ENCODE data around the gene ZNF366. TPM values are rescaled to one million over a fixed set of nuclear protein-coding genes. Genes with fewer than 3 reads are reported as not detected.

Gene ZNF366
- total and polyA plus RNA-seq, 3 donors from 2014 or later = 0.96 to 2.2 (median 1.4) TPM

DNA sequence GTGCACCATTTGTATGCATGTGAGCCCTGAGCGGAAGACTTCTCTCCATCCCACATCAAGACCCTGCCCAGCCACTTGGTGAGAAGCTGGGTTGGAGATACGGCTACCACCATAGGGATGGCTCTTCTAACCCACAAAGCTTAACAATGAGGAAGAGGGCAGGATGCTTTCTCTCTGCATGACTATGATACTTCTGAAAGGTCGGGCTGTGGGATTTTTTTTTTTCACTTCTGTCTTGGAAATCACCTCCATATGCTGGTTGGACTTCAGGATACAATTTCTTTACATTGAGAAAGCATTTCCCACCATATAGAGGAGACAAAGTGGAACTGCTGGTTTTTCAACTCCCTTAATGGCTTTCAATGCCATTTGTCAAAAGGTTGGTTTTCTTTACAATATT, 30.5 kb downstream of the ZNF366 start:
- 86 to 95% methylated on average over 3 of the region's 3 CpGs for WGBS, 2 donors

DNA sequence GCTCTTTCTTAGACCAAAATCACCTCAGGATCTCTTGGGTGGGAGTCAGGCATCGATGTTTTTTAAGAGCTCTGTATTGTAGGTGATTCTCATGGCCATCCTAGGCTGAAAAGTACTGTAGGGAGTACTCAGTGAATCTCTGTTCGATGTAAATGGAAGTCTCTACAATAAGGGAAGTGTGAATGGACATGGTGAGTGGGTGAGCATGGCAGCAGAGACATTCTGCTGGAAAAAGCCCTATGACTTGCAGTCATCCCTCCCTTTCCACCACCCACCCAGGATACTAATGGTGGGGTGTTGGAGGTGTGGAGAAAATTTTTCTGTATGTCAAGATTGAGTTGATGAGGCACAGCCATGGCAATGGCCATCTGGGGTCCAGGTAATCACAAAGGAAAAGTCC, 30.9 kb downstream of the ZNF366 start:
- intact Hi-C loops (cut with DNase I; ENCODE audit: low total_unique reads) = no loop called here
- H3K4me1 ChIP-seq = no peaks in the 10 kb centered on the region
- WGBS, 2 donors = 88 to 96% methylated on average over 2 of the region's 2 CpGs
- no peak for TF ChIP-seq POLR2A (IDR thresholded peaks at IDR 0.05)
- TF ChIP-seq, protein P1, sequence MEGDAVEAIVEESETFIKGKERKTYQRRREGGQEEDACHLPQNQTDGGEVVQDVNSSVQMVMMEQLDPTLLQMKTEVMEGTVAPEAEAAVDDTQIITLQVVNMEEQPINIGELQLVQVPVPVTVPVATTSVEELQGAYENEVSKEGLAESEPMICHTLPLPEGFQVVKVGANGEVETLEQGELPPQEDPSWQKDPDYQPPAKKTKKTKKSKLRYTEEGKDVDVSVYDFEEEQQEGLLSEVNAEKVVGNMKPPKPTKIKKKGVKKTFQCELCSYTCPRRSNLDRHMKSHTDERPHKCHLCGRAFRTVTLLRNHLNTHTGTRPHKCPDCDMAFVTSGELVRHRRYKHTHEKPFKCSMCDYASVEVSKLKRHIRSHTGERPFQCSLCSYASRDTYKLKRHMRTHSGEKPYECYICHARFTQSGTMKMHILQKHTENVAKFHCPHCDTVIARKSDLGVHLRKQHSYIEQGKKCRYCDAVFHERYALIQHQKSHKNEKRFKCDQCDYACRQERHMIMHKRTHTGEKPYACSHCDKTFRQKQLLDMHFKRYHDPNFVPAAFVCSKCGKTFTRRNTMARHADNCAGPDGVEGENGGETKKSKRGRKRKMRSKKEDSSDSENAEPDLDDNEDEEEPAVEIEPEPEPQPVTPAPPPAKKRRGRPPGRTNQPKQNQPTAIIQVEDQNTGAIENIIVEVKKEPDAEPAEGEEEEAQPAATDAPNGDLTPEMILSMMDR (IDR thresholded peaks at IDR 0.05) = no peak
- no peak overlapping the region for H3K4me3 ChIP-seq
- H3K27ac ChIP-seq = no peak overlapping the region
- H3K27me3 ChIP-seq = no peaks in the 10 kb centered on the region
- H3K9me3 ChIP-seq = no peaks in the 10 kb centered on the region
- no peaks in the 10 kb centered on the region for H3K36me3 ChIP-seq (ENCODE audit: low read depth, missing control alignments)
- no peak for DNase-seq

More for the DNA sequence above, 30.5 kb downstream of the ZNF366 start:
- H3K4me3 ChIP-seq = no peak overlapping the region
- H3K9me3 ChIP-seq = no peaks in the 10 kb centered on the region
- intact Hi-C loops (cut with DNase I; ENCODE audit: low total_unique reads) = no loop called here
- no peaks in the 10 kb centered on the region for H3K27me3 ChIP-seq
- no peak for DNase-seq
- no peaks in the 10 kb centered on the region for H3K36me3 ChIP-seq (ENCODE audit: low read depth, missing control alignments)
- no peak overlapping the region for H3K27ac ChIP-seq
- TF ChIP-seq POLR2A (IDR thresholded peaks at IDR 0.05) = no peak
- TF ChIP-seq, protein P1 (IDR thresholded peaks at IDR 0.05) = no peak
- no peaks in the 10 kb centered on the region for H3K4me1 ChIP-seq

DNA sequence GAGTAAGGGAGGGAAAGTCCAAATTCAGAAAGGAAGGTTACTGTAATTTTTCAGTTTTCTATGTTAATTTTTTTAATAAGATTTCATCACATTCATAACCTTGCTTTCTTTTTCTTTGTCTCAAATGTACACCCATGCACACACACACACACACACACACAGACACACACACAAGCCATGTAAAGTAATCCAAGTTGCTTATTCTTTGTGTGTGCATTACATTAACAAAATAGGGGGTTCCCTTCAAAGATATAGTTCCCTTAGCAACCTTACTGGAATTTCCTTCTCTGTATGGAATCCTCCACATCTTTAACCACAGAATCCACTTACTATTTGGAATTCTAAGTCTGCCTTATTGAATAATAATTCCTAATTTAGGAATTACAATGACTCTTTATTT, 32.7 kb downstream of the ZNF366 start:
- Histone ChIP-seq H3K4me3 (no peak overlapping the region), H3K36me3 (ENCODE audit: low read depth, missing control alignments) (no peaks in the 10 kb centered on the region), H3K4me1 (no peaks in the 10 kb centered on the region), H3K27me3 (no peaks in the 10 kb centered on the region), H3K27ac (no peak overlapping the region), H3K9me3 (no peaks in the 10 kb centered on the region)
- intact Hi-C loops (cut with DNase I; ENCODE audit: low total_unique reads) = no loop called here
- TF ChIP-seq, protein P1 (IDR thresholded peaks at IDR 0.05) = no peak
- DNase-seq = no peak

GRCh38 chr5:72474046-72474500, 33.1 kb downstream of the ZNF366 start:
- intact Hi-C loops (cut with DNase I; ENCODE audit: low total_unique reads) = no loop called here
- H3K4me3 ChIP-seq = no peak overlapping the region
- H3K27me3 ChIP-seq = no peaks in the 10 kb centered on the region
- no peak for DNase-seq
- TF ChIP-seq, protein P1 (IDR thresholded peaks at IDR 0.05) = no peak
- TF ChIP-seq POLR2A (IDR thresholded peaks at IDR 0.05) = no peak
- no peak overlapping the region for H3K27ac ChIP-seq
- H3K9me3 ChIP-seq = no peaks in the 10 kb centered on the region
- no peaks in the 10 kb centered on the region for H3K36me3 ChIP-seq (ENCODE audit: low read depth, missing control alignments)
- 71 to 86% methylated on average over 1 of the region's 1 CpG for WGBS, 2 donors
- H3K4me1 ChIP-seq = no peaks in the 10 kb centered on the region

- Histone ChIP-seq H3K36me3 (ENCODE audit: low read depth, missing control alignments) (no peaks in the 10 kb centered on the region), H3K27ac (no peak overlapping the region), H3K27me3 (no peaks in the 10 kb centered on the region), H3K9me3 (no peaks in the 10 kb centered on the region), H3K4me3 (no peak overlapping the region), H3K4me1 (no peaks in the 10 kb centered on the region)
- 66 to 70% methylated on average over 6 of the region's 6 CpGs for WGBS, 2 donors
- no peak for TF ChIP-seq POLR2A (IDR thresholded peaks at IDR 0.05)
- TF ChIP-seq, protein P1 (IDR thresholded peaks at IDR 0.05) = no peak
- DNase-seq = no peak
- intact Hi-C loops (cut with DNase I; ENCODE audit: low total_unique reads) = no loop called here
These were observed 34.4 kb downstream of the ZNF366 start for GRCh38 chr5:72472666-72473422.

Data from testis (tissue), 3 donors.